HG02938 (cell line): ENCODE measurements around the gene NABP1.
A peak's percentile ranks its signal among the peaks of the same experiment; 100 is the strongest.

Experiments used
- ATAC-seq: cut with Tn5 transposase; IDR thresholded peaks from one replicate; pipeline ENCODE4 v1.9.1; 2021; ENCODE audit warnings: mild to moderate bottlenecking, moderate library complexity; ENCODE audit not compliant: unreplicated experiment

NABP1 gene

DNA sequence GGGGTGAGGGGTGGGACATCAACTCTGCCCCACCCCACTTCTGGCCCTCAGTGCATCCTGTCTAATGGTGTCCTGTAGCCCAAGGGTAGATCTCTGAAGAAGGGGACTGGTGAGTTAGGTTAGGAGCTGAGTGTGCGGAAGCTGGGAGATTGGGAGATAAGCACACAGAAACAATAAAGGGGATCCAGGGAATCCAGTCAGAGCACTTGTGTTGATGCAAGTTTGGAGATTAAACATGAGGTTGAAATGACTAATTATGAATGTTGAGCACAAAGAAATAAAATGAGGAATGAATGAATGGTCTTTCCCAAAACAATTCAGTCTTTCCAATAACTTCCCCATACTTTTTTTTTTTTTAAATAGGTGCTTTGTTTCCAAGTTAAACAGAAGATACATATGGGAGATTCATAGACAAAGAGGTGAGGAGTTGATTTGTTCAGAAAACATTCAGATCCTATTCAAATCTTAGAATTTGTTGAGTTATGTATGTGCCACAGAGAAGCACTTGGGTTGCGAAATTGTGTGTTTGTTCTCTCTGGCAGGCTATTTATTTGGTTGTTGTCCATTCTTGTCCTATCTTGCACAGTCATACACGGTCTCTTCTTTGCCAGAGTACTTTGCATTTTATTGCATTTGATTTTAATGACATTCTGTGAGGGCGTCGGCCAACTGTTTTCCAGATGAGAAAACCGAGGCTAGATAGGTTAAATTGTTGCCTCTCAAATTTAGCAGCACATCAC, 31.6 kb upstream of the NABP1 start:
- ATAC-seq, result no peak

DNA sequence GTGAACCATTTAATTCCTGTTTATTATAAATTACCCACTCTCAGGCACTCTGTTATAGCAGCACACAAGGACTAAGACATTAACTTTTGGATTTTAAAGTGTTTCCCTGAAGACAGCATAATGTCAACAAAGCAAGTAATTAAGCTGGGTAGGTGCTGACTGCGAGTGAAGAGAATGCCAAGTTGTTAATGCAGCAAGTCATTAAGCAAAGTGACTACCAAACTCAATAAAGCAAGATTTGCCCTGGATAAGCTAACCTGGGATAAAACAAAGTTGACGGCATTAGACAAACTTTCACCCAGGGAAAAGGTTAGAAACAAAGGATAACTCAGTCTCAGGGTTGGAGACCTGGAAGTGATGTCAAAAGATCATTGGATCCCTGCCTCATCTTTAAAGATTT, 28.4 kb upstream of the NABP1 start:
- no peak for ATAC-seq

DNA sequence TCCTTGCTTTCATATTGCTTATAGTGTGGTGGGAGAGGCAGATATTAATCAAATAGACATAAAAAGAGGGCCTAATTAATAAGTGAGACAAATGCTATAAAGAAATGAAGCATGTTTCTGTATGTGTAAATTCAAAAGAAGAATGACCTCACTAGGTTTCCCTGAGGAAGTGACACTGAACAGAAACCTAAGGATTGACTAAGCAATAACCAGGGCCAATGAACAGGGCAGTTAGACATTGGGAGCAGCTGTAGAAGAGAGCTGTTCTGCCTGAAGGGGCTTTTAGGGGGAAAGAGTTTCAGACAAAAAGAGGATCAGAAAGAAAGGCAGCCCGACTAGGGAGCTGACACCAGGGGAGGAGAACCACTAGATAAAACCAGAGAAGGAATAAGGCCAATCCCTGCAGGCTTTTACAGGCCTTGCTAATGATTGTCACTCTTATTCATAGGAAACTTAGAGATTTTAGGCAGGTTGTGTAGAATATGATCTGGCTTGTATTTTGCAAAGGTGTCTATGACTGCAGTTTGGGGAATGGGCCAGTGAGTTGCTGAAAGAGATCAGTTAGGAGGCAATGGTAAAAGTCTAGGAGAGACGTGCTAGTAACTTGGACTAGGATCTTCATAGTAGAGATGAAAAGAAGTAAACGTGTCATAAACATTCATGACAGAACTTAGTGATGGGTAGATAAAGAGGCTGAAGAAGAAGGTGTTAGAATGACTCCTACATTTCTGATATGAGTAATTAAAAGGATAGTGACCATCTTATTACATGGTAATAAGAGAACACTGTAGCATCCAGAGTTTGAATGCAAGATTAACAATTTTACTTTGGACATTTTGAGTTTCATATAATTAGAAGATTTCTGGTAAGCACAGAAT, 26.8 kb upstream of the NABP1 start:
- ATAC-seq, result peak; percentile 97

DNA sequence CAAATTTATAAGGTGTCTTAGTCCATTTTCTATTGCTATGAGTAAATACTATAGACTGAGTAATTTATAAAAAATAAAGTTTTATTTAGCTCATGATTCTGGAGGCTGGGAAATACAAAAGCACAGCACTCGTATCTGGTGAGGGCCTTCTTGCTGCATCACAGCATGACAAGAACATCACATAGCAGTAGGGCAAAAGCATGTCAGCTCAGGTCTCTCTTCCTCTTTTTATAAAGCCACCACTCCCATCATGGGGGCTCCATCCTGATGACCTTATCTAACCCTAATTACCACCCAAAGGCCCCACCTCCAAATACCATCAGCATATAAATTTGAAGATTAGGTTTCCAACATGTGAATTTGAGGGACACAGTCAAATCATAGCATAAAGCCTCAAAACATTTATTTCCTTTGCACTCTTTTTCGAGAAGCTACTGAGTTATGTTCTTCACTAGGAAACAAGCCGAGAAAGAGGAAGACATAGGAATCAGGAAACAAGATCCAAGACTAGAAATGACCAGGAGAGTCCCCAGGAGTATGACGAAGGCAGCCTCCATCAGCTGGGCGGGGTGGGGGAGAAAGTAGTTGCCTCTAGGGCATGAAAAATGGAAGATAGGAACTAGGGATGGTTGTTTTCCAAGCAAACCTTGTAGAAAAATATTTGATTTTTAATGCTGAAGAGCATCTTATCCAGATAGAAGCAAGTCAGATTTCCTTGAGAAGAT, 24.1 kb upstream of the NABP1 start:
- no peak for ATAC-seq

DNA sequence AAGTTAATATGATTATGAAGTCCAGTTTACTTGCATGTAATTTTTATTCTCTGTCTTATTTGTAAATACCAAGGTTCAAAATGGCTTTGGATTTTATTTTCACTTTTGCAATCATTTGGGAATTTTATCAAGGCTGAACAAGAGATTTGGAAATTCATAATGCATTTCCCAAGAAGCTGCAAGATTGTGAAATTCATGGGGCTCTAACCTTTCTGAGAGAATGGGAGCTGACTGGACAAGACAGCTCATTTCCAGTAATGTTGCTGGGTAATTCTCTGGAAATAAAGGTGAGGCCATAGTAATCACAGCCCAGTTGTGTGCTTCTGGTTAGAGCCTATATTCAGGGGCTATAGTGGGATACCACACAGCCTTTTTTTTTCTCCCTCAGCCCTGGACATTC, 21.5 kb upstream of the NABP1 start:
- ATAC-seq, result no peak

DNA sequence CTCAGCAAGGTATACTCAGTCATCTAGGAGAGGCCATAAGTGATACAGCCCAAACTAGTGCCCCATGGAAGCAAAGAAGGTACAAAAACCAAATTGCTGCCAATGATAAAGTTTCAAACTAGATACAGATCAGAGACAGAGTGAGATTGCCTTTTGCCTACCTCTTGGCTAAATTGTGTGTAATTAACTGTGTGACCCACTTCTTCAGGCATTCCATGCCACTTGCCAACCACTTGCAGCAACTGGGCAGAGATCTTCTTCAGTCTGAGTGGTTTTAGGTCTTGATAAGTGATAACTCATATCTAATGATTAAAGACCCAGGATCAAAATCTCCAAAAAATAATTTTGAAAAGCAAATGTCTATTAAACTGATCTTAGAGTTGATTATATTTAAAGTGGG, 21.1 kb upstream of the NABP1 start:
- ATAC-seq, result no peak

DNA sequence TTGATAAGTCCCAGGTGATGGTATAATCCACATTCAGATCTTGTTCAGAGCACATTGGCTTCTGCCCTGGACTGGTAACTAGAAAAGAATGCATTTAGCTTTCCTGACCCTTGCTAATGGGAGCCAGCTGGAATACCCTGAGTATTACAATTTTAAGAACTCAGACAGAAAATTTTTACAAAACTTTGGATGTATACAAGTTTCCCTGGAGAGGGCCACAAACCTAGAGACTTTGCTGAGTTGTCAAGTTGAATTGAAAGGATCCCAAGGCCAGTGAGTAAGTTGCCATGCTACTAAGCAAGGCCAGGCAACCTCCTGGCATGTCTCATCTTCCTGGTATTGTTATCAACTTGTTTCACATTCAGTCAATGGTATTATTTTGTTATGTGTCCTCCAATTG, 20.0 kb upstream of the NABP1 start:
- ATAC-seq, result no peak

DNA sequence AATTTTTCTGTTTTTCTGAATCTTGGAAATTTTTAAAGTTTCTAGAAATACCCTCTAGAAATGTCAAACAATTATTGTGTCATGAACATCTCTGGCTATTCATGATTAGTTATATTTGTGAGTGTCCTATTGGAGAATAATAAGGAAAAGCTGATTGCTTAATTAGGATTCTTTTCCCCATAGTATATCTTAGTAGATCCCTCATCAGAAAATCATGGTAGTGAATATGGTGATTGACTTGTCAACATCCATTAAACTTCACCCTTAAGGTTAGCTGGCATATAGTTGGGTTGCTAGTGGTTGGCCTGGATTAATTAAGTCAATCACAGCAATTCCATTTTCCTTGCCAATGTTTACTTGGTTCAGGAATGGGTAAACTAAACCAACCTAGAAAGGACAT, 18.7 kb upstream of the NABP1 start:
- ATAC-seq, result no peak

DNA sequence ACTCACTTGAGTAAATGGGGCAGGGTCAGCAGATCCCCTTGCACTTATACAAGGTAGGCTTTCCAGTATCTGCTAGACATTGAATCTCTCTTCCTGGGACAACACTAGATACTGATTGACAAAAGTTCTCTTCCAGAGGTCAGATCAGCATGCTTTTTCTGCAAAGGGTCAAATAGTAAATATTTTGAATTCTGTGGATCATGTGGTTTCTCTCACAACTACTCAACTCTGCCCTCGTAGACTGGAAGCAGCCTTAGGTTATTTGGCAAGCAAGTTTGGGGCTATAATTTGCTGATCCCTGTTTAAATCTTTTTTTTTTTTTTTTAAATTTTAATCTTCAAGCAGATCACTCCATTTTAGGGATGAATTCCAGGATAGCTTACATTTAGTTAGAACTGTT, 17.4 kb upstream of the NABP1 start:
- ATAC-seq, result no peak

DNA sequence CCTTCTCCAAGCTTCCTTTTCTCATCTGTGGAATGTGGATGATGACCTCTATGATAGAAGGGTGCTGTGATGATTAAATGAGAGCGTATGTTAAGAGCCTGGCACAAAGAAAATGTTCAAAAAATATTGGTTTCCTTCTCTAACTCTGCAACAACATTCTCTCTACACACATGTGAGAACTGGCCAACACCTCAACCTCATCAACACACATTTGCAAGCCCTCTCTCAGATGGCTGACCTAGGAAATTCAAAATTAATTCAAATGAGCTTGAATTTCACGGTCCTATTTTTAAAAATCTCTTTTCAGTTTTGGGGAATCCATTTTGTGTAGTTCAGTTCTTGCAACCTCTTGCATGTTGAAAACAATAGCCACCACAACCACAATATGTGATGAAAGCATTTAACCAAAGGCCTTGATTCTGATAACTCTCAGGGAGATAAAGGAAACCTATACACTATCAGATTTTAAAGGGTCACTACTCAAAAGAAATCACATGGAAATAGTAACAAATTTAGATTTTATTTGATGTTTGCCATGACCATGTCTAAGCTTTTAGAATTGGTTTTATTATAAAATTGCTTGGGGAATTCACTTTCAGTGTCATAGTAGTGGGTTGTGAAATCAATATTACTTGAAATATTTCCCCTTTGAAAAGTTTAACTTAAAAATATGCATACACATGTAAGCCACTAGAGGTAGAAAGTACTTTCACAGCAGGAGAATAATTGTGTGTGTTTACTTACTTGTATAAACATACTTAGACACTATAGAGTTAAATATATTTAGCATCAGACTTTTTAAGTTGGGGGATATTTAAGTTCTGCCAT, 16.6 kb upstream of the NABP1 start:
- peak; percentile 49 for ATAC-seq

DNA sequence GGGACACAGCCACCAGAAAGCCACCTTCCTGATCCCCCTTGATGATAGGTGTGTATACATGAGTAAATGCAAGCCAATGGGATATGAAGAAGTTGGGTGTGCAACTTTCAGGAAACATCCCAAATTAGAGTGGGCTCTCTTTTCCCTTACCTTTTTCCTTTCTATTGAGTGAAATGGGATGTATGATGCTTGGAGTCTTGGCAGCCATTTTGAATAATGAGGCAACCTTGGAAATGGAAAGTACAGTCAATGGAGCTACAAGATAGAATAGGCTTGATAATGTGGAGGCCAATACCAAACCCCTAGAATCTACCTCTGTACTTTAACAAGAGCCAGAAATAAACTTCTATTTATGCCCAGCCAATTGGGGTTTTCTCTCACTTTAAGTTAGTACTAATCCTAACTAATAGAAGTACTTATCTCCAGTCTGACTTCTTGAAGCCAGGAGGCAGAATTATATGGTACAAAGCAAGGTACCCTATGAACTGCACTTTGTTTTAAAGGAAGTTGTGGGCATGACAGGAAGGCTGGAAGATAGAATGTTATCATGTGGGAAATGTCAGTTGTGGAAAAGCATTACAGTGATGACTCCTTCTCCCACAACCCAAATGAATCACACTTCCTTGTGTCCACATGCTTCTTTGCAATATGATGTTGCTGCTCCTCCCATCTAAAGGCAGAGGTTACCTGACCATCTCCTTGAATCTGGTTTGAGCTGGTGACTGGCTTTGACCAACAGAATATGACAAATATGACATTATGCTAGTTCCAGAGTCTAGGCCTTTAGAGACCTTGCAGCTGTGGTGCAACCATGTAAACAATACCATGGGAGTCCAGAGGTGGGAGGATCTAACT, 12.9 kb upstream of the NABP1 start:
- no peak for ATAC-seq

DNA sequence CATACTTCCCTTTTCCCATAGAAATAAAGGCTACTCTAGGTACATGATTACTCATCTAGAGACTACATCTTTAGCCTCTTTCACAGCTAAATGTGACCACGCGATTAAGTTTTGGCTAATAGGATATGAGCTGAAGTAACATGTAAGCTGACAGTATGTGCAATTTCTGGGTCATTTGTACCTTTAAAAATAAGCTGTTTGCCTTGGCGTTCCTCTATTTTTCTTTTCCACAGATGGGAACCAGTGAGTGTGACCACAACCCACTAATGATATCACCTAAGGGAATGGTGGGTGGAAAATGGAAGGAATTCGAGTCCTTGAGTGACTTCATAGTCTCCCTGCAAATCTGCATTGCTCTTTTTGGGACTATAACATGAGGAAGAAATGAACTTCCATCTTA, 11.7 kb upstream of the NABP1 start:
- ATAC-seq, result no peak

DNA sequence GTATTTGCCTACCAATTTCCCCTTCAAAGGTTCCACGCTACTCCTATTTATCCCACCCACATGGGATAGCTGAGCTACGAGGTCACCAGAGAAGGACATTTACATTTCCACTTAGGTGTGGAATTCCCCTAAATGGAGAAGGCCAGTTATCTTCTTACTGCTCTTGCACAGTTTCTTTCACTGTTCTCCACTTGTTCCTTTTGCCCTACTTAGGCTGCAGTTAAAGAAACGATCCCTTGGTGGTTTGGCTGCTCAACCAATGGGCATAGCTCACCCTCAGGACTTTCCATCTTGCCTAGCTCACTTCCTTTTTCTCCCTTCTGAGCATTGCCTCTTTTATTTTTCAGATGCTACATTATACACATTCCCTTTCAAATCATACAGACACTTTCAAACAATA, 11.2 kb upstream of the NABP1 start:
- peak; percentile 71 for ATAC-seq

DNA sequence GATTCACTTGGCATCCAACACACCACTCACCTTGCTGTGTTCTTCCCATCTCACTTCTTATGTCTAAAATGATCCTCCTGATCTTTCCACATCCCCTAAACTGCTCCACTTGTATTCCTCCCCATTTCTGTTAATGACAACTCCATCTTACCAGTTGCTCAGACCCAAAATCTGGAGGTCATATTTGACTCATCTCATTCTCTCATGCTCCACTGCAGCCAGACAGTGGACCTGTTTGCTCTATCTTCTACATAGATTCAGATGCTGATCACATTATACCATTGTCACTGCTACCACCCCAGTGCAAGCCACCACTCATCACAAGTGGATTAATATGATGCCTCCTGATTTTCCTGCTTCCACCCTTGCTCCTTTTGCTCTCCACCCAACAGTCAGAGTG, 7.9 kb upstream of the NABP1 start:
- ATAC-seq, result peak; percentile 59

DNA sequence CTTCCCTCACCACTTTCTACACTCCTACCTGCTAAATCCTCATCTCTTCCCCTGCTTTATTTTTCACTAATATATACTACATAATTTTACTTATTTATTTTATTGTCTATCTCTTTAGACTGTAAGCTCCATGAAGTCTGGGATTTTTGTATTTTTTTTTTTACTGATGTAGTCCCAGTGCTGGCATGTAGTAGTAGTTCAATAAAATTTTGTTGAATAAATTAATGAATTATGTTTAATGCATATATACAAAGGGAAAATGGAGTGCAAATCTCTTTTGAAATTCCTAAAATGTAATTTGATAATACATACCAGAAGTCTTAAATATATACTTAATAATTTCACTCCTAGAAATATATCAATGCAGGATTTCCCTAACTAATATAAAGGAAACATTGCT, 7.1 kb upstream of the NABP1 start:
- no peak for ATAC-seq

DNA sequence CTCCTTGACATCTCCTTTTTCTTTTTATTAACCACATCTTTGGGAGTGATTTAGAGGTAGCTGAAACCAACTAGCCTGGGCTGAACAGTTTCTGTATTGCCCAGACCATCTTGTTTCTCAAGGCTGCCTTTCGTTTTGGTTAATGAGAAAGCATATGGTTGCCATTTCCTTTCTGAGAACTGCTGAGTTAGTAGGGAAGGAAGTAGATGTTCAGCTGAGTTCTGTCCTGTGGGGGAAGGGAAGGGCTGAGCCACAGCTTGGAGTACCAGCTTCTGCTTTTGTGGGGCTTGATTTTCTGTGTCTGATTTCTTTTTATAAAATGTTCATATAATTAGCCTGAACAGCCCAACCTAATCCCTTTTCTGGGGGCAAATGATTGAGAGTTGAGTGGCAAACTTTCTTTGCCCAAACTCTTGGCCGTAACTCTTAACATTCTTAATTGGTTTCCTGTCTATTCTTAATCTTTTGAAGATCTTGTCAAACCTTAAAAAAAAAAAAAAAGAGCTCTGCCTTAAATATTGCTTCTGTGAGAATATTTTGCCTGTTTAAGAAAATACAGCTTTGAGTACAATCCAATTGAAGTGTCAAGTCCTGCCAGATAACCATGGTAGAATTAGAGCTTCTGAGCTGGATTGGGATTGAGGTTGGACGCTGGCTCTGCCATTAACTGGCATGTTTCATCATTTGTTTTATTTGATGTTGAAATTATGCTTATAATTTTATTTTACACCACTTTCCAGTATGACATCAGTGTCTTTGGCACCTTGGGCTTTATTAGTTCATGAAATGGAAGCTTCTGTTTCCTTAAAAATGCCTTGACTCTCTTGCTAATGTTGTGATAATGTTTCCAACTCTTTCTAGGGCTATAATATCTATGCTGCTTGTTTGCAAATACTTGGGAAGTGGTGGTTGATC, 1.9 kb upstream of the NABP1 start:
- ATAC-seq, result peak; percentile 69

DNA sequence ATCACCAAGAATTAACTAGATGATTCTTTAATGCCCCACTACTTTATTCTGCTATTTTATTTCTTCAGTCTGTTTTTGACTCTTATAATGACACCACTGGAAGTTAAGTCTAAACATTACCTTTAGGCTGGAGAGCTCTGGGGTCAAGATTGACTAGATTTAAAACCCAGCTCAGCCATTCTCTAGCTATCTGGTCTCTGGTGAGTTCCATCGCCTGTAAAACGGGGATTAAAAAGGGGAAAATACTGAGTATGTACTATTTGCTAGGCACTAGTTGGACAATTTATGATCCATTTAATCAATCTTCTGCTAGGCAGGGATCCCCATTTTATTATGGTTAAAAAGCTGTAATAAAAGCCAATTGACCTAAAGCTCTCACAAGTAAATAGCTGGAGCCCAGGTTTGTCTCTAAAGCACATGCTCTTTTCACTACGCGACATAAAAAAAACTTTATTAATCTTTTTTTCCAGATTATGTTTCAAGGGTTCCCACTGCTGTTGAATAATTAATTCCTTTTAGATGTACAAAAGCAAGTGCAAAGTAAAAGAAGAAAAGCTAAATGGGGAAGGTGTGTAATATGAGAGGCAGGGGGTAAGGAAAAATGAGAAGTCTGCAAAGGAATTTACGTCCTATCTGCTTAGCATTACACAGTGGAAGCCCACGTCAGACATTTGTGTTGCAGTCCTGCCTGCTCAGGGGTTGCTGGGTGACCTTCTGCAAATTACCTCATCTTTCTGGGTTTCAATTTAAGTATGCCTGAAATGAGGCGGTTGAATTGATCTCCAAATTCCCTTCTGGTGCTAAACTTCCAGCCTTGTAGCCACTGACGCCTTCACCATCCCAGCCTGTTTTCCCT, 918 bp upstream of the NABP1 start:
- ATAC-seq, result peak; percentile 34
